Astrocyte (in vitro differentiated cells and primary cell): ENCODE data around the gene EXTL2. TPM values are rescaled to one million over a fixed set of nuclear protein-coding genes. Genes with fewer than 3 reads are reported as not detected.

Experiments
- total RNA-seq: library from RNA; stranded (reverse); gene quantifications from 2 replicates; pipeline ENCODE4 v1.2.1, GENCODE V29; 2021

The EXTL2 gene
- total RNA-seq, 1 donor from 2014 or later: 36.2 TPM

Other genes starting within 250 kb of the EXTL2 start
- 3.2 and 4.6 TPM in 2 replicates for gene VCAM1, start 175.1 kb downstream of the EXTL2 start, total RNA-seq
- gene SLC30A7, start 1.2 kb upstream of the EXTL2 start, total RNA-seq: 56.6 and 60.0 TPM in 2 replicates
- 25.2 and 29.6 TPM in 2 replicates for gene DPH5, start 130.9 kb upstream of the EXTL2 start, total RNA-seq